HepG2 (cell line): ENCODE measurements around the gene ADIPOR1. TPM values are rescaled to one million over a fixed set of nuclear protein-coding genes. Genes with fewer than 3 reads are reported as not detected.

Source experiments
- AFF4 ChIP-seq: sonication (generic); formaldehyde crosslinking; IDR thresholded peaks from 2 replicates; pipeline ENCODE4 v1.4.0; 2020; ENCODE audit warnings: missing genetic modification reagents
- CHCHD3 ChIP-seq: sonication (generic); formaldehyde crosslinking; IDR thresholded peaks from 2 replicates; pipeline ENCODE4 v1.8.0; 2022; ENCODE audit warnings: mild to moderate bottlenecking, missing genetic modification reagents, moderate library complexity
- FOXP4 ChIP-seq: sonication (generic); formaldehyde crosslinking; IDR thresholded peaks from 2 replicates; pipeline ENCODE4 v1.4.0; 2020; ENCODE audit warnings: missing genetic modification reagents
- HDAC6 ChIP-seq: fragments of 200-600 bp; sonication (generic); IDR thresholded peaks from 2 replicates; pipeline ENCODE4 v1.7.0; 2017; ENCODE audit warnings: mild to moderate bottlenecking, antibody characterized with exemption, low read length, low read depth
- HIVEP1 ChIP-seq: sonication (generic); formaldehyde crosslinking; IDR thresholded peaks from 2 replicates; pipeline ENCODE4 v1.4.0; 2020; ENCODE audit warnings: mild to moderate bottlenecking, missing genetic modification reagents
- MTF2 ChIP-seq: sonication (generic); formaldehyde crosslinking; IDR thresholded peaks from 2 replicates; pipeline ENCODE4 v1.5.0; 2020; ENCODE audit warnings: missing genetic modification reagents, borderline replicate concordance
- PAF1 ChIP-seq: IDR thresholded peaks from 2 replicates; pipeline ENCODE4 v1.6.1; 2016; ENCODE audit warnings: missing genetic modification reagents, missing compliant biosample characterization
- PHF5A ChIP-seq: IDR thresholded peaks from one replicate; pipeline ENCODE4 v1.6.1; 2018; ENCODE audit warnings: low read depth, missing genetic modification reagents; ENCODE audit not compliant: unreplicated experiment
- RBFOX2 ChIP-seq: fragments of 200-400 bp; formaldehyde crosslinking; IDR thresholded peaks from 2 replicates; pipeline ENCODE4 v1.6.1; 2017; ENCODE audit warnings: low read depth, mild to moderate bottlenecking, low read length
- SIX4 ChIP-seq: sonication (generic); formaldehyde crosslinking; IDR thresholded peaks from 2 replicates; pipeline ENCODE4 v1.4.0; 2020; ENCODE audit warnings: missing genetic modification reagents
- SSRP1 ChIP-seq: IDR thresholded peaks from 2 replicates; pipeline ENCODE4 v1.6.1; 2016; ENCODE audit warnings: control low read depth
- THYN1 ChIP-seq: sonication (generic); formaldehyde crosslinking; IDR thresholded peaks from 2 replicates; pipeline ENCODE4 v1.8.1; 2023; ENCODE audit warnings: low read depth, mild to moderate bottlenecking, moderate library complexity, missing genetic modification reagents, borderline replicate concordance
- ZBTB38 ChIP-seq: sonication (generic); formaldehyde crosslinking; IDR thresholded peaks from 2 replicates; pipeline ENCODE4 v1.5.1; 2020; ENCODE audit warnings: mild to moderate bottlenecking, missing genetic modification reagents
- ZNF224 ChIP-seq: sonication (generic); formaldehyde crosslinking; IDR thresholded peaks from 2 replicates; pipeline ENCODE4 v1.5.0; 2020; ENCODE audit warnings: mild to moderate bottlenecking, missing genetic modification reagents
- ZNF256 ChIP-seq: sonication (generic); formaldehyde crosslinking; conservative IDR thresholded peaks from 2 replicates; pipeline ENCODE4 v1.4.0; 2020; ENCODE audit warnings: missing genetic modification reagents
- ZNF512 ChIP-seq: sonication (generic); formaldehyde crosslinking; IDR thresholded peaks from 2 replicates; pipeline ENCODE4 v1.4.0; 2020; ENCODE audit warnings: mild to moderate bottlenecking, missing genetic modification reagents
- ZNF891 ChIP-seq: sonication (generic); formaldehyde crosslinking; IDR thresholded peaks from 2 replicates; pipeline ENCODE4 v1.5.0; 2020; ENCODE audit warnings: mild to moderate bottlenecking, missing genetic modification reagents
- ZSCAN20 ChIP-seq: sonication (generic); formaldehyde crosslinking; IDR thresholded peaks from 2 replicates; pipeline ENCODE4 v1.4.0; 2020; ENCODE audit warnings: missing genetic modification reagents, mild to moderate bottlenecking, borderline replicate concordance
- polyA plus RNA-seq, 8 experiments: library from polyadenylated mRNA; depleted of rRNA in 3 of 8; stranded (reverse) in 7 of 8; unstranded in 1 of 8; fragments of >200 nt; fragmentation: Illumina TruSeq in 4 of 8; extraction: Trizol in 4 of 8; gene quantifications; 2 replicates each; pipeline versions ENCODE4 v1.2.1 to v1.2.3, GENCODE V29; 2011 to 2016; ENCODE audit warnings: low read depth in 4 of 8, missing spikeins in 1 of 8, mixed read lengths in 1 of 8; ENCODE audit not compliant: insufficient read depth in 1 of 8
- total RNA-seq, 5 experiments: library from RNA; depleted of rRNA; stranded (reverse); fragments of >200 nt; fragmentation: Illumina TruSeq; extraction: Trizol; gene quantifications; 2 replicates each; pipeline ENCODE4 v1.2.3, GENCODE V29; 2016; ENCODE audit warnings: low read depth in 1 of 5
- TF ChIP-seq, protein P1 (sequence below): sonication (generic); formaldehyde crosslinking; IDR thresholded peaks from 2 replicates; pipeline ENCODE4 v1.5.1; 2020; ENCODE audit warnings: mild to moderate bottlenecking, missing genetic modification reagents

The ADIPOR1 gene
- total and polyA plus RNA-seq, 2 of the 13 experiments (the other 11 are each of a cell fraction or from before 2014, with no cell fraction given), result 60.0 to 141 TPM

- TF ChIP-seq, protein P1, sequence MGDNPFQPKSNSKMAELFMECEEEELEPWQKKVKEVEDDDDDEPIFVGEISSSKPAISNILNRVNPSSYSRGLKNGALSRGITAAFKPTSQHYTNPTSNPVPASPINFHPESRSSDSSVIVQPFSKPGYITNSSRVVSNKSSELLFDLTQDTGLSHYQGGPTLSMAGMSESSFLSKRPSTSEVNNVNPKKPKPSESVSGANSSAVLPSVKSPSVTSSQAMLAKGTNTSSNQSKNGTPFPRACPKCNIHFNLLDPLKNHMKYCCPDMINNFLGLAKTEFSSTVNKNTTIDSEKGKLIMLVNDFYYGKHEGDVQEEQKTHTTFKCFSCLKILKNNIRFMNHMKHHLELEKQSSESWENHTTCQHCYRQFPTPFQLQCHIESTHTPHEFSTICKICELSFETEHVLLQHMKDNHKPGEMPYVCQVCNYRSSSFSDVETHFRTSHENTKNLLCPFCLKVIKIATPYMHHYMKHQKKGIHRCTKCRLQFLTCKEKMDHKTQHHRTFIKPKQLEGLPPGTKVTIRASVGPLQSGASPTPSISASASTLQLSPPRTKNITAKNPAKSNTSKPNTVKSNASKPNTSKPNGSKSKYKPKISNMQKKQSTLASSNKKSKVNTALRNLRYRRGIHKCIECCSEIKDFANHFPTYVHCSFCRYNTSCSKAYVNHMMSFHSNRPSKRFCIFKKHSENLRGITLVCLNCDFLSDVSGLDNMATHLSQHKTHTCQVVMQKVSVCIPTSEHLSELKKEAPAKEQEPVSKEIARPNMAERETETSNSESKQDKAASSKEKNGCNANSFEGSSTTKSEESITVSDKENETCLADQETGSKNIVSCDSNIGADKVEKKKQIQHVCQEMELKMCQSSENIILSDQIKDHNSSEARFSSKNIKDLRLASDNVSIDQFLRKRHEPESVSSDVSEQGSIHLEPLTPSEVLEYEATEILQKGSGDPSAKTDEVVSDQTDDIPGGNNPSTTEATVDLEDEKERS, result no peak
- TF ChIP-seq THYN1 (CRISPR knock-in tag) (no peak), AFF4 (no peak), FOXP4 (no peak), HDAC6 (no peak), RBFOX2 (peak; percentile 91), ZBTB38 (CRISPR knock-in tag) (0 out of 2 replicates have a peak, but pooled peaks have one; percentile 35), SSRP1 (CRISPR knock-in tag) (no peak), ZNF512 (CRISPR knock-in tag) (0 out of 2 replicates have a peak, but pooled peaks have one; percentile 51), PHF5A (CRISPR knock-in tag) (no peak), PAF1 (CRISPR knock-in tag) (no peak), SIX4 (CRISPR knock-in tag) (no peak), ZNF891 (no peak), ZNF256 (CRISPR knock-in tag) (no peak), ZSCAN20 (0 out of 2 replicates have a peak, but pooled peaks have one; percentile 47), HIVEP1 (CRISPR knock-in tag) (no peak), MTF2 (CRISPR knock-in tag) (no peak), CHCHD3 (CRISPR knock-in tag) (no peak), ZNF224 (CRISPR knock-in tag) (no peak)
These were observed at the start of gene ADIPOR1 (continued) for GRCh38 chr1:202957733-202958543.
